Head of caudate nucleus (tissue), 42 donors: ENCODE measurements around the gene TNFAIP8.

ENCODE experiments used
- DNase-seq, 42 donors: peaks; one replicate each; pipeline versions ENCODE4 v3.0.0 to v3.0.0-alpha.2; 2020 to 2021; ENCODE audit warnings: mixed read lengths in 7 of 42
- intact Hi-C: fragments of 100-400 bp; cut with DNase I; formaldehyde crosslinking; loops from one replicate; pipeline ENCODE4 v1.15.0; 2022

The TNFAIP8 gene

GRCh38 chr5:119355685-119356611 is at the start of gene TNFAIP8:
Gene TNFAIP8 (plus strand): TSS chr5:119356019. CDS start chr5:119356091, 72 bp downstream.
- DNase-seq: peak in 35 of 42 donors; percentile 9 to 71 (median 31)
- intact Hi-C loops: no loop called here

- no peak for DNase-seq
- intact Hi-C loops: no loop called here
Observed at GRCh38 chr5:119307170-119307569, 48.6 kb upstream of the TNFAIP8 start.

- intact Hi-C loops: no loop called here
- no peak for DNase-seq
Observed at GRCh38 chr5:119309326-119309725, 46.5 kb upstream of the TNFAIP8 start.

- intact Hi-C loops: no loop called here
- DNase-seq: no peak
Observed at GRCh38 chr5:119311688-119312087, 44.1 kb upstream of the TNFAIP8 start.

- DNase-seq: no peak
- intact Hi-C loops: no loop called here
Observed at GRCh38 chr5:119312403-119312802, 43.4 kb upstream of the TNFAIP8 start.

GRCh38 chr5:119313197-119313596 is 42.6 kb upstream of the TNFAIP8 start:
- intact Hi-C loops: no loop called here
- DNase-seq: no peak

- DNase-seq: no peak
- intact Hi-C loops: no loop called here
Observed at GRCh38 chr5:119313658-119314605, 41.9 kb upstream of the TNFAIP8 start.

GRCh38 chr5:119315516-119315949 is 40.3 kb upstream of the TNFAIP8 start:
- peak in 24 of 42 donors; percentile 2 to 72 (median 24) for DNase-seq
- intact Hi-C loops: no loop called here

GRCh38 chr5:119316086-119316485 is 39.7 kb upstream of the TNFAIP8 start:
- intact Hi-C loops: no loop called here
- no peak for DNase-seq

- intact Hi-C loops: no loop called here
- DNase-seq: no peak
Observed at GRCh38 chr5:119316906-119317305, 38.9 kb upstream of the TNFAIP8 start.

GRCh38 chr5:119318256-119318894 is 37.4 kb upstream of the TNFAIP8 start:
- intact Hi-C loops: no loop called here
- DNase-seq: peak in 1 of 42 donors; percentile 27

GRCh38 chr5:119319401-119319800 is 36.4 kb upstream of the TNFAIP8 start:
- no peak for DNase-seq
- intact Hi-C loops: no loop called here

- intact Hi-C loops: no loop called here
- peak in 1 of 42 donors; percentile 0 for DNase-seq
Observed at GRCh38 chr5:119319890-119320289, 35.9 kb upstream of the TNFAIP8 start.

GRCh38 chr5:119321569-119322311 is 34.1 kb upstream of the TNFAIP8 start:
- intact Hi-C loops: no loop called here
- DNase-seq: no peak

GRCh38 chr5:119322312-119322947 is 33.4 kb upstream of the TNFAIP8 start:
- intact Hi-C loops: no loop called here

GRCh38 chr5:119322948-119323537 is 32.8 kb upstream of the TNFAIP8 start:
- intact Hi-C loops: no loop called here

More at GRCh38 chr5:119322312-119322947, 33.4 kb upstream of the TNFAIP8 start:
- DNase-seq: no peak

GRCh38 chr5:119323601-119324000 is 32.2 kb upstream of the TNFAIP8 start:
- intact Hi-C loops: no loop called here
- no peak for DNase-seq

More at GRCh38 chr5:119322948-119323537, 32.8 kb upstream of the TNFAIP8 start:
- no peak for DNase-seq

GRCh38 chr5:119324842-119325241 is 31.0 kb upstream of the TNFAIP8 start:
- intact Hi-C loops: no loop called here
- no peak for DNase-seq
